Thymus (tissue), 11 donors: ENCODE results near the gene AP2S1. TPM values are rescaled to one million over a fixed set of nuclear protein-coding genes. Genes with fewer than 3 reads are reported as not detected.
"Not testable (repeated sequence)": the region's sequence is repeated elsewhere in the genome, so short reads cannot be mapped to it uniquely, and the experiment has no call there.

ENCODE experiments used
- DNase-seq, 9 donors: peaks; one replicate each; pipeline ENCODE4 v3.0.0-alpha.2; 2013; ENCODE audit warnings: low spot score in 9 of 9, low read depth in 6 of 9, missing footprints in 1 of 9
- H3K27ac ChIP-seq, 2 donors: one replicate each; pipeline ENCODE4 v1.5.1; 2013; ENCODE audit warnings: control low read depth in 1 of 2, low read depth in 1 of 2, low read length in 1 of 2, mild to moderate bottlenecking in 1 of 2, moderate library complexity in 1 of 2
- H3K27me3 ChIP-seq, 2 donors: one replicate each; pipeline ENCODE4 v1.5.1; 2013; ENCODE audit warnings: low read length in 1 of 2; ENCODE audit not compliant: control insufficient read depth in 2 of 2, insufficient read depth in 1 of 2
- H3K36me3 ChIP-seq, 2 donors: one replicate each; pipeline ENCODE4 v1.5.1; 2013; ENCODE audit warnings: low read length in 1 of 2, mild to moderate bottlenecking in 1 of 2, moderate library complexity in 1 of 2; ENCODE audit not compliant: control insufficient read depth in 2 of 2, insufficient read depth in 2 of 2
- H3K4me1 ChIP-seq, 2 donors: one replicate each; pipeline ENCODE4 v1.5.1; 2013; ENCODE audit warnings: low read length in 2 of 2; ENCODE audit not compliant: control insufficient read depth in 2 of 2, insufficient read depth in 2 of 2
- H3K4me3 ChIP-seq, 2 donors: one replicate each; pipeline ENCODE4 v1.5.1; 2013; ENCODE audit warnings: low read length in 2 of 2, control low read depth in 1 of 2, mild to moderate bottlenecking in 1 of 2
- H3K9me3 ChIP-seq, 2 donors: one replicate each; pipeline ENCODE4 v1.5.1; 2013; ENCODE audit warnings: low read length in 1 of 2, mild to moderate bottlenecking in 1 of 2; ENCODE audit not compliant: control insufficient read depth in 2 of 2, insufficient read depth in 1 of 2
- WGBS: extraction: QIAGEN DNeasy Blood & Tissue Kit; methylation state at CpG from one replicate; pipeline ENCODE4 v1.1.7; 2013; 5-methylcytosine and 5-hydroxymethylcytosine counted together
- polyA plus RNA-seq: library from polyadenylated mRNA; stranded (reverse); fragments of 200-250 nt; gene quantifications from one replicate; pipeline ENCODE4 v1.2.3, GENCODE V29; 2013
- total RNA-seq: library from RNA; stranded (reverse); fragments of 120-200 nt; gene quantifications from one replicate; pipeline ENCODE4 v1.2.4, GENCODE V29; 2013
- donor health status: healthy.

The AP2S1 gene
- total and polyA plus RNA-seq, 2 donors, result 88.0 to 106 TPM

- Histone ChIP-seq H3K9me3 (peaks cover 0 to 8% of the 10 kb centered on the region in 2 donors), H3K4me3 (peak overlapping the region; percentile 4 to 12), H3K27ac (peak overlapping the region; percentile 98 to 100), H3K4me1 (peaks cover 30 to 65% of the 10 kb centered on the region in 2 donors), H3K36me3 (no peaks in the 10 kb centered on the region), H3K27me3 (no peaks in the 10 kb centered on the region)
- peak; percentile 50 to 94 (median 75) for DNase-seq
- WGBS, result 17% methylated on average over 18 of the region's 18 CpGs
Observed at GRCh38 chr19:46821512-46822409, 28.9 kb downstream of the AP2S1 start.

- no peak for DNase-seq
- H3K27ac ChIP-seq, result no peak overlapping the region
- H3K36me3 ChIP-seq, result no peaks in the 10 kb centered on the region
- H3K27me3 ChIP-seq, result no peaks in the 10 kb centered on the region
- peaks cover 0 to 8% of the 10 kb centered on the region in 2 donors for H3K9me3 ChIP-seq
- peaks cover 28 to 65% of the 10 kb centered on the region in 2 donors for H3K4me1 ChIP-seq
- 94% methylated on average over 2 of the region's 2 CpGs for WGBS
- H3K4me3 ChIP-seq, result no peak overlapping the region
Observed at GRCh38 chr19:46818812-46819211, 31.8 kb downstream of the AP2S1 start.

- peaks cover 0 to 10% of the 10 kb centered on the region in 2 donors for H3K9me3 ChIP-seq
- H3K4me1 ChIP-seq, result peaks cover 14 to 51% of the 10 kb centered on the region in 2 donors
- no peak overlapping the region for H3K4me3 ChIP-seq
- no peaks in the 10 kb centered on the region for H3K36me3 ChIP-seq
- no peaks in the 10 kb centered on the region for H3K27me3 ChIP-seq
- DNase-seq, result peak in 1 of 9 donors; percentile 24
- WGBS, result 76% methylated on average over 18 of the region's 18 CpGs
- no peak overlapping the region for H3K27ac ChIP-seq
Observed at GRCh38 chr19:46815833-46816627, 34.6 kb downstream of the AP2S1 start.

GRCh38 chr19:46813839-46814358, 36.7 kb downstream of the AP2S1 start:
- WGBS, result 95% methylated on average over 7 of the region's 7 CpGs
- no peak overlapping the region for H3K27ac ChIP-seq
- DNase-seq, result no peak

GRCh38 chr19:46812977-46813838, 37.4 kb downstream of the AP2S1 start:
- no peaks in the 10 kb centered on the region for H3K36me3 ChIP-seq
- no peak overlapping the region for H3K4me3 ChIP-seq
- peaks cover 0 to 5% of the 10 kb centered on the region in 2 donors for H3K9me3 ChIP-seq
- 92% methylated on average over 24 of the region's 24 CpGs for whole genome bisulfite sequencing
- no peaks in the 10 kb centered on the region for H3K27me3 ChIP-seq
- peaks cover 2 to 30% of the 10 kb centered on the region in 2 donors for H3K4me1 ChIP-seq
- peak in 1 of 9 donors; percentile 25 for DNase-seq
- H3K27ac ChIP-seq, result no peak overlapping the region

More at GRCh38 chr19:46813839-46814358, 36.7 kb downstream of the AP2S1 start:
- Histone ChIP-seq H3K36me3 (no peaks in the 10 kb centered on the region), H3K4me3 (no peak overlapping the region), H3K4me1 (peaks cover 2 to 30% of the 10 kb centered on the region in 2 donors), H3K27me3 (no peaks in the 10 kb centered on the region), H3K9me3 (peaks cover 0 to 7% of the 10 kb centered on the region in 2 donors)

GRCh38 chr19:46809534-46810272, 40.9 kb downstream of the AP2S1 start:
- peaks cover 0 to 5% of the 10 kb centered on the region in 2 donors for H3K9me3 ChIP-seq
- H3K36me3 ChIP-seq, result no peaks in the 10 kb centered on the region
- no peak for DNase-seq
- H3K4me3 ChIP-seq, result no peak overlapping the region
- H3K27me3 ChIP-seq, result no peaks in the 10 kb centered on the region
- H3K27ac ChIP-seq, result no peak overlapping the region
- 86% methylated on average over 13 of the region's 13 CpGs for WGBS
- peaks cover 0 to 11% of the 10 kb centered on the region in 2 donors for H3K4me1 ChIP-seq

- Histone ChIP-seq H3K27ac (no peak overlapping the region), H3K4me1 (no peaks in the 10 kb centered on the region), H3K36me3 (no peaks in the 10 kb centered on the region), H3K9me3 (no peaks in the 10 kb centered on the region), H3K4me3 (no peak overlapping the region), H3K27me3 (no peaks in the 10 kb centered on the region)
- no peak for DNase-seq
- WGBS, result 96% methylated on average over 7 of the region's 7 CpGs
Observed at GRCh38 chr19:46806656-46807055, 44.0 kb downstream of the AP2S1 start.

- WGBS, result 97% methylated on average over 4 of the region's 4 CpGs
- not testable (repeated sequence) for H3K4me1 ChIP-seq, DNase-seq, H3K27ac ChIP-seq, H3K9me3 ChIP-seq, H3K4me3 ChIP-seq, H3K36me3 ChIP-seq, H3K27me3 ChIP-seq
Observed at GRCh38 chr19:46804432-46804831, 46.2 kb downstream of the AP2S1 start.
